CD4-positive, alpha-beta T cell (primary cell): ENCODE measurements around the gene TFEB. TPM values are rescaled to one million over a fixed set of nuclear protein-coding genes. Genes with fewer than 3 reads are reported as not detected.

ENCODE experiments used
- ATAC-seq: fragments of 200-7000 bp; cut with Tn5 transposase; one replicate; pipeline ENCODE4 v1.10.0; 2022; ENCODE audit warnings: mild to moderate bottlenecking; ENCODE audit not compliant: poor library complexity
- CTCF ChIA-PET: fragments of 350-600 bp; sonication (Branson Sonifier 250); formaldehyde crosslinking; loops from one replicate; lab custom pipeline; 2021; ENCODE audit warnings: antibody characterized with exemption, inconsistent platforms; lab: Charles Lee
- POLR2A ChIA-PET: fragments of 350-600 bp; sonication (Branson Sonifier 250); formaldehyde crosslinking; loops from one replicate; lab custom pipeline; 2021; ENCODE audit warnings: antibody characterized with exemption, inconsistent platforms; lab: Charles Lee
- DNase-seq, 14 experiments: peaks; one replicate each; pipeline ENCODE4 v3.0.0-alpha.2; 2013 to 2020; ENCODE audit warnings: mixed read lengths in 2 of 14
- H3K27ac ChIP-seq, 2 donors: one replicate each; pipeline versions ENCODE4 v1.5.1 to v1.7.0; 2013; ENCODE audit warnings: low read length in 2 of 2, low read depth in 1 of 2, mild to moderate bottlenecking in 1 of 2
- H3K27me3 ChIP-seq, 2 experiments: 1 replicate in 1 of 2; 2 replicates in 1 of 2; pipeline versions ENCODE4 v1.6.1 to v1.7.0; 2013; ENCODE audit warnings: low read length in 2 of 2, control low read depth in 1 of 2, mild to moderate bottlenecking in 1 of 2, moderate library complexity in 1 of 2; ENCODE audit not compliant: insufficient read depth in 2 of 2, control insufficient read depth in 1 of 2
- H3K36me3 ChIP-seq: one replicate; pipeline ENCODE4 v1.6.1; 2013; ENCODE audit warnings: low read length, control low read depth; ENCODE audit not compliant: insufficient read depth
- H3K4me1 ChIP-seq: one replicate; pipeline ENCODE4 v1.6.1; 2013; ENCODE audit warnings: low read length, control low read depth; ENCODE audit not compliant: insufficient read depth
- H3K4me3 ChIP-seq: one replicate; pipeline ENCODE4 v1.5.1; 2013; ENCODE audit warnings: mild to moderate bottlenecking, low read length, moderate library complexity
- H3K9me3 ChIP-seq, 2 experiments: 1 replicate in 1 of 2; 2 replicates in 1 of 2; pipeline versions ENCODE4 v1.6.1 to v1.7.0; 2013; ENCODE audit warnings: low read length in 2 of 2, mild to moderate bottlenecking in 2 of 2, control low read depth in 1 of 2, moderate library complexity in 1 of 2; ENCODE audit not compliant: control insufficient read depth in 1 of 2, insufficient read depth in 1 of 2
- H3K27ac Mint-ChIP-seq: one replicate; pipeline ENCODE4 v1.8.0; 2020; ENCODE audit warnings: mixed read lengths
- H3K27me3 Mint-ChIP-seq: one replicate; pipeline ENCODE4 v1.8.0; 2021; ENCODE audit warnings: mixed read lengths
- H3K36me3 Mint-ChIP-seq: one replicate; pipeline ENCODE4 v1.8.0; 2021; ENCODE audit warnings: low read depth, mixed read lengths
- H3K4me1 Mint-ChIP-seq: one replicate; pipeline ENCODE4 v1.8.0; 2021; ENCODE audit warnings: low read depth, mixed read lengths
- H3K4me3 Mint-ChIP-seq: one replicate; pipeline ENCODE4 v1.8.0; 2020; ENCODE audit warnings: mild to moderate bottlenecking, mixed read lengths
- H3K9me3 Mint-ChIP-seq: one replicate; pipeline ENCODE4 v1.8.0; 2020; ENCODE audit warnings: mixed read lengths
- CTCF ChIP-seq: fragments of 200-600 bp; IDR thresholded peaks from one replicate; pipeline ENCODE4 v1.8.0; 2022; ENCODE audit warnings: antibody characterized with exemption, mild to moderate bottlenecking
- intact Hi-C, 2 experiments: fragments of 100-400 bp; cut with DNase I in 1 of 2; cut with micrococcal nuclease in 1 of 2; formaldehyde crosslinking; loops; one replicate each; pipeline versions ENCODE4 v1.15.1 to v1.9.0; 2023 to 2025; cut with DNase I, micrococcal nuclease
- total RNA-seq, 174 experiments: library from RNA in 2 of 174; stranded (reverse) in 2 of 174; gene quantifications; one replicate each; pipeline ENCODE4 v1.2.3 and lab custom pipeline; 2021 to 2026

TFEB gene
- total RNA-seq, 2 experiments from 2014 or later: 23.8 to 24.1 TPM

- intact Hi-C loops: no loop called here
- POLR2A ChIA-PET: no interaction called here
- peaks cover 26% of the 10 kb centered on the region for H3K27me3 Mint-ChIP-seq
These were observed 59.4 kb downstream of the TFEB start for GRCh38 chr6:41675992-41676391.

GRCh38 chr6:41675176-41675775 is 60.1 kb downstream of the TFEB start:
- intact Hi-C loops: no loop called here
- Histone ChIP-seq H3K9me3 (no peaks in the 10 kb centered on the region), H3K27ac (no peak overlapping the region), H3K27me3 (peaks cover 6 to 8% of the 10 kb centered on the region in 2 experiments), H3K4me1 (no peaks in the 10 kb centered on the region), H3K4me3 (no peak overlapping the region), H3K36me3 (no peaks in the 10 kb centered on the region)
- ChIA-PET POLR2A (no interaction called here), CTCF (interaction anchor here (0.6 kb wide), 1 partner anchor 72 kb away, joined by 3 read pairs; no protein-coding TSS in a partner anchor)
- Mint-ChIP-seq H3K4me3 (no peak overlapping the region), H3K4me1 (no peaks in the 10 kb centered on the region), H3K36me3 (no peaks in the 10 kb centered on the region), H3K27ac (no peak overlapping the region), H3K9me3 (no peaks in the 10 kb centered on the region), H3K27me3 (peaks cover 33% of the 10 kb centered on the region)
- ATAC-seq: no peak
- no peak for TF ChIP-seq CTCF
- DNase-seq: no peak

More at GRCh38 chr6:41675992-41676391, 59.4 kb downstream of the TFEB start:
- Mint-ChIP-seq H3K36me3 (no peaks in the 10 kb centered on the region), H3K4me1 (no peaks in the 10 kb centered on the region), H3K9me3 (no peaks in the 10 kb centered on the region), H3K27ac (no peak overlapping the region), H3K4me3 (no peak overlapping the region)
- CTCF ChIA-PET: no interaction called here
- ATAC-seq: no peak
- Histone ChIP-seq H3K4me1 (no peaks in the 10 kb centered on the region), H3K27ac (no peak overlapping the region), H3K9me3 (no peaks in the 10 kb centered on the region), H3K4me3 (no peak overlapping the region), H3K27me3 (peaks cover 5 to 6% of the 10 kb centered on the region in 2 experiments), H3K36me3 (no peaks in the 10 kb centered on the region)
- no peak for TF ChIP-seq CTCF
- no peak for DNase-seq

GRCh38 chr6:41674231-41675000 is 61.0 kb downstream of the TFEB start:
- Mint-ChIP-seq H3K27ac (no peak overlapping the region), H3K36me3 (no peaks in the 10 kb centered on the region), H3K27me3 (peaks cover 33% of the 10 kb centered on the region), H3K4me3 (no peak overlapping the region), H3K4me1 (no peaks in the 10 kb centered on the region), H3K9me3 (no peaks in the 10 kb centered on the region)
- ChIA-PET CTCF (interaction anchor here (1.7 kb wide), 1 partner anchor 7 kb away, joined by 4 read pairs; no protein-coding TSS in a partner anchor), POLR2A (no interaction called here)
- no peak for TF ChIP-seq CTCF
- Histone ChIP-seq H3K4me3 (no peak overlapping the region), H3K36me3 (no peaks in the 10 kb centered on the region), H3K4me1 (no peaks in the 10 kb centered on the region), H3K27me3 (peaks cover 6 to 8% of the 10 kb centered on the region in 2 experiments), H3K27ac (no peak overlapping the region), H3K9me3 (no peaks in the 10 kb centered on the region)
- intact Hi-C loops: no loop called here
- DNase-seq (no peak), ATAC-seq (no peak)
